H9 (cell line): Measurements from ENCODE around the gene PSMB8. TPM values are rescaled to one million over a fixed set of nuclear protein-coding genes. Genes with fewer than 3 reads are reported as not detected.
"Not testable (repeated sequence)": the region's sequence is repeated elsewhere in the genome, so short reads cannot be mapped to it uniquely, and the experiment has no call there.

Experiments
- DNase-seq: peaks from one replicate; pipeline ENCODE4 v3.0.0-alpha.2; 2017
- H2AFZ ChIP-seq: one replicate; pipeline ENCODE4 v1.6.1; 2013; ENCODE audit warnings: mild to moderate bottlenecking, low read length, control low read depth, moderate library complexity
- H2AK5ac ChIP-seq: 2 replicates; pipeline ENCODE4 v1.6.1; 2013; ENCODE audit warnings: low read length, control low read depth, mixed read lengths; ENCODE audit not compliant: insufficient read length
- H2BK120ac ChIP-seq: one replicate; pipeline ENCODE4 v1.6.1; 2013; ENCODE audit warnings: low read depth, mild to moderate bottlenecking, low read length, control low read depth, inconsistent platforms; ENCODE audit not compliant: poor library complexity, severe bottlenecking
- H2BK12ac ChIP-seq: 2 replicates; pipeline ENCODE4 v1.6.1; 2013; ENCODE audit warnings: low read length, control low read depth, mixed read lengths, low read depth; ENCODE audit not compliant: insufficient read length
- H2BK15ac ChIP-seq: 2 replicates; pipeline ENCODE4 v1.6.1; 2013; ENCODE audit warnings: low read depth, low read length, control low read depth
- H2BK20ac ChIP-seq: one replicate; pipeline ENCODE4 v1.6.1; 2013; ENCODE audit warnings: low read depth, mild to moderate bottlenecking, low read length, control low read depth, inconsistent platforms; ENCODE audit not compliant: poor library complexity, severe bottlenecking
- H2BK5ac ChIP-seq: 2 replicates; pipeline ENCODE4 v1.6.1; 2013; ENCODE audit warnings: low read length, control low read depth, mixed read lengths; ENCODE audit not compliant: insufficient read length
- H3K14ac ChIP-seq: 2 replicates; pipeline ENCODE4 v1.6.1; 2013; ENCODE audit warnings: low read length, control low read depth; ENCODE audit not compliant: insufficient read depth
- H3K18ac ChIP-seq: 2 replicates; pipeline ENCODE4 v1.6.1; 2013; ENCODE audit warnings: low read depth, mild to moderate bottlenecking, mixed read lengths, low read length, control low read depth; ENCODE audit not compliant: insufficient read length
- H3K23ac ChIP-seq: 2 replicates; pipeline ENCODE4 v1.6.1; 2013; ENCODE audit warnings: low read length, control low read depth, mixed read lengths, low read depth; ENCODE audit not compliant: insufficient read length
- H3K23me2 ChIP-seq: 2 replicates; pipeline ENCODE4 v1.6.1; 2013; ENCODE audit warnings: low read depth, mild to moderate bottlenecking, mixed read lengths, low read length, control low read depth; ENCODE audit not compliant: insufficient read length, poor library complexity, severe bottlenecking
- H3K27ac ChIP-seq: 2 replicates; pipeline ENCODE4 v1.5.1; 2013; ENCODE audit warnings: low read length, control low read depth, mixed read lengths, low read depth; ENCODE audit not compliant: insufficient read length
- H3K27me3 ChIP-seq: 2 replicates; pipeline ENCODE4 v1.6.1; 2013; ENCODE audit warnings: low read length, control low read depth, inconsistent platforms; ENCODE audit not compliant: insufficient read depth
- H3K4ac ChIP-seq: 2 replicates; pipeline ENCODE4 v1.6.1; 2013; ENCODE audit warnings: low read depth, mild to moderate bottlenecking, control low read depth, inconsistent platforms, low read length, moderate library complexity
- H3K4me1 ChIP-seq: 2 replicates; pipeline ENCODE4 v1.6.1; 2013; ENCODE audit warnings: low read length, control low read depth, inconsistent platforms; ENCODE audit not compliant: insufficient read depth
- H3K4me2 ChIP-seq: 2 replicates; pipeline ENCODE4 v1.6.1; 2013; ENCODE audit warnings: low read length, control low read depth, mixed read lengths; ENCODE audit not compliant: insufficient read length, insufficient read depth
- H3K56ac ChIP-seq: 2 replicates; pipeline ENCODE4 v1.6.1; 2013; ENCODE audit warnings: low read depth, mild to moderate bottlenecking, mixed read lengths, low read length, control low read depth; ENCODE audit not compliant: insufficient read length
- H3K79me1 ChIP-seq: 2 replicates; pipeline ENCODE4 v1.6.1; 2013; ENCODE audit warnings: low read depth, mild to moderate bottlenecking, moderate library complexity, low read length, control low read depth, inconsistent platforms; ENCODE audit not compliant: insufficient read depth, poor library complexity, severe bottlenecking
- H3K79me2 ChIP-seq: 2 replicates; pipeline ENCODE4 v1.6.1; 2013; ENCODE audit warnings: low read length, control low read depth, inconsistent platforms; ENCODE audit not compliant: insufficient read depth
- H3K9ac ChIP-seq: 2 replicates; pipeline ENCODE4 v1.6.1; 2013; ENCODE audit warnings: low read length, control low read depth, mixed read lengths; ENCODE audit not compliant: insufficient read length; ENCODE audit errors: extremely low read depth
- H3K9me3 ChIP-seq: one replicate; pipeline ENCODE4 v1.6.1; 2013; ENCODE audit warnings: low read depth, low read length, inconsistent platforms; ENCODE audit not compliant: control insufficient read depth
- H3T11ph ChIP-seq: one replicate; pipeline ENCODE4 v1.6.1; 2013; ENCODE audit warnings: mild to moderate bottlenecking, low read length, control low read depth, inconsistent platforms
- H4K20me1 ChIP-seq: one replicate; pipeline ENCODE4 v1.6.1; 2013; ENCODE audit not compliant: control insufficient read depth, insufficient read length, insufficient read depth
- H4K5ac ChIP-seq: 2 replicates; pipeline ENCODE4 v1.6.1; 2013; ENCODE audit warnings: low read depth, mild to moderate bottlenecking, mixed read lengths, low read length, control low read depth; ENCODE audit not compliant: insufficient read length
- H4K8ac ChIP-seq: replicated peaks from 2 replicates; pipeline ENCODE4 v1.6.1; 2013; ENCODE audit warnings: low read length, control low read depth, mixed read lengths, low read depth; ENCODE audit not compliant: insufficient read length
- H4K91ac ChIP-seq: 2 replicates; pipeline ENCODE4 v1.6.1; 2013; ENCODE audit warnings: low read depth, mild to moderate bottlenecking, moderate library complexity, mixed read lengths, low read length, control low read depth; ENCODE audit not compliant: insufficient read length
- H3K27ac Mint-ChIP-seq, 3 experiments: 2 replicates in 2 of 3; 3 replicates in 1 of 3; pipeline ENCODE4 v1.8.0; 2020 to 2021; ENCODE audit warnings: mixed read lengths in 3 of 3, mild to moderate bottlenecking in 1 of 3, moderate library complexity in 1 of 3
- H3K27me3 Mint-ChIP-seq: 2 replicates; pipeline ENCODE4 v1.8.0; 2021; ENCODE audit warnings: low read depth, mild to moderate bottlenecking, moderate library complexity, mixed read lengths
- H3K36me3 Mint-ChIP-seq, 3 experiments: 2 replicates in 2 of 3; 3 replicates in 1 of 3; pipeline ENCODE4 v1.8.0; 2020 to 2021; ENCODE audit warnings: low read depth in 3 of 3, mixed read lengths in 3 of 3; ENCODE audit not compliant: insufficient read depth in 1 of 3
- H3K4me1 Mint-ChIP-seq, 2 experiments: 2 replicates each; pipeline ENCODE4 v1.8.0; 2020; ENCODE audit warnings: mixed read lengths in 2 of 2
- H3K4me3 Mint-ChIP-seq, 2 experiments: 2 replicates in 1 of 2; 3 replicates in 1 of 2; pipeline ENCODE4 v1.8.0; 2020 to 2021; ENCODE audit warnings: mild to moderate bottlenecking in 2 of 2, mixed read lengths in 2 of 2, moderate library complexity in 1 of 2
- H3K9me3 Mint-ChIP-seq, 2 experiments: 2 replicates in 1 of 2; 3 replicates in 1 of 2; pipeline ENCODE4 v1.8.0; 2020; ENCODE audit warnings: mild to moderate bottlenecking in 2 of 2, mixed read lengths in 2 of 2, moderate library complexity in 1 of 2
- CTCF ChIP-seq: fragments of 200-600 bp; sonication (generic); conservative IDR thresholded peaks from 3 replicates; pipeline ENCODE4 v1.8.0; 2021; ENCODE audit warnings: antibody characterized with exemption, mild to moderate bottlenecking
- WGBS: extraction: QIAGEN DNeasy Blood & Tissue Kit; methylation state at CpG from one replicate; pipeline ENCODE4 v1.1.7; 2013; ENCODE audit warnings: missing lambda C conversion rate, low lambda C conversion rate, mixed read lengths; ENCODE audit not compliant: insufficient read length; ENCODE audit errors: extremely low coverage; 5-methylcytosine and 5-hydroxymethylcytosine counted together
- total RNA-seq: library from RNA; stranded (reverse); gene quantifications from 2 replicates; pipeline ENCODE4 v1.2.1, GENCODE V29; 2021

Gene PSMB8
- total RNA-seq, 1 experiment from 2014 or later, result 19.1 TPM

GRCh38 chr6:32876603-32877002 lies 32.8 kb upstream of the PSMB8 start:
- H3K79me1 ChIP-seq, result no peaks in the 10 kb centered on the region
- Mint-ChIP-seq H3K4me1 (no peaks in the 10 kb centered on the region), H3K4me3 (no peak overlapping the region), H3K27me3 (peaks cover 10% of the 10 kb centered on the region), H3K36me3 (no peaks in the 10 kb centered on the region), H3K9me3 (no peaks in the 10 kb centered on the region; a peak in 1 of 5 replicates), H3K27ac (no peak overlapping the region)
- DNase-seq, result no peak
- H3K18ac ChIP-seq, result no peak overlapping the region
- no peak for TF ChIP-seq CTCF
- no peak overlapping the region for H2AK5ac ChIP-seq
- no peak overlapping the region for H2BK15ac ChIP-seq
- H3K23ac ChIP-seq, result no peak overlapping the region
- no peaks in the 10 kb centered on the region for H3K9me3 ChIP-seq
- no peak overlapping the region for H2AFZ ChIP-seq
- H4K91ac ChIP-seq, result no peak overlapping the region
- no peak overlapping the region for H2BK12ac ChIP-seq
- no peak overlapping the region for H3K4ac ChIP-seq
- no peak overlapping the region for H4K5ac ChIP-seq
- no peak overlapping the region for H4K8ac ChIP-seq
- no peak overlapping the region for H3K9ac ChIP-seq
- H2BK120ac ChIP-seq, result no peak overlapping the region
- no peak overlapping the region for H3K14ac ChIP-seq
- H2BK20ac ChIP-seq, result no peak overlapping the region
- H3K79me2 ChIP-seq, result no peaks in the 10 kb centered on the region
- no peak overlapping the region for H3K4me2 ChIP-seq
- H3T11ph ChIP-seq, result no peak overlapping the region
- no peak overlapping the region for H3K27ac ChIP-seq
- WGBS, result no CpG with 5 or more reads among the region's 2 CpGs
- no peaks in the 10 kb centered on the region for H3K27me3 ChIP-seq
- H3K56ac ChIP-seq, result no peak overlapping the region
- H3K4me1 ChIP-seq, result no peaks in the 10 kb centered on the region
- H4K20me1 ChIP-seq, result no peaks in the 10 kb centered on the region
- no peaks in the 10 kb centered on the region for H3K23me2 ChIP-seq
- no peak overlapping the region for H2BK5ac ChIP-seq

- not testable (repeated sequence) for H3K23me2 ChIP-seq, H2BK120ac ChIP-seq, H4K91ac ChIP-seq, H3K23ac ChIP-seq, H3K9ac ChIP-seq, H2AK5ac ChIP-seq, H4K8ac ChIP-seq, H2BK20ac ChIP-seq, H4K20me1 ChIP-seq, H2BK15ac ChIP-seq, H3K4me1 ChIP-seq, H3K18ac ChIP-seq, H2AFZ ChIP-seq, H2BK5ac ChIP-seq, H3K4ac ChIP-seq, H3K27me3 ChIP-seq, DNase-seq, H3K79me2 ChIP-seq, H3K4me2 ChIP-seq, H3K27ac ChIP-seq, H3K4me1 Mint-ChIP-seq, H3K9me3 Mint-ChIP-seq, H3T11ph ChIP-seq, H3K27ac Mint-ChIP-seq, H3K79me1 ChIP-seq, H4K5ac ChIP-seq, H3K56ac ChIP-seq, H3K36me3 Mint-ChIP-seq, H3K9me3 ChIP-seq, H3K4me3 Mint-ChIP-seq, H2BK12ac ChIP-seq, H3K14ac ChIP-seq
- H3K27me3 Mint-ChIP-seq, result peaks cover 25% of the 10 kb centered on the region
- no CpG with 5 or more reads among the region's 1 CpG for WGBS
Observed at GRCh38 chr6:32873947-32874346, 30.1 kb upstream of the PSMB8 start.
